Liver (tissue), 3 donors: Measurements from ENCODE around the gene CPN1.

Experiments used
- CTCF ChIP-seq: fragments of 150-350 bp; IDR thresholded peaks from 2 replicates; pipeline ENCODE4 v1.5.1; 2017; ENCODE audit warnings: improper control_type of control experiment, low read depth, low read length; ENCODE audit not compliant: missing input control
- FOXA1 ChIP-seq: IDR thresholded peaks from 2 replicates; pipeline ENCODE4 v1.6.1; 2016; ENCODE audit warnings: antibody characterized with exemption
- GABPA ChIP-seq, 2 donors: IDR thresholded peaks in 1 of 2; conservative IDR thresholded peaks in 1 of 2; 2 replicates each; pipeline ENCODE4 v1.6.1; 2016; ENCODE audit warnings: antibody characterized with exemption in 2 of 2, mild to moderate bottlenecking in 1 of 2, moderate library complexity in 1 of 2
- JUND ChIP-seq, 2 donors: IDR thresholded peaks; 2 replicates each; pipeline ENCODE4 v1.6.1; 2016; ENCODE audit warnings: antibody characterized with exemption in 2 of 2
- MAX ChIP-seq: IDR thresholded peaks from 2 replicates; pipeline ENCODE4 v1.6.1; 2016; ENCODE audit warnings: antibody characterized with exemption
- RAD21 ChIP-seq, 2 donors: IDR thresholded peaks; 2 replicates each; pipeline ENCODE4 v1.6.1; 2016; ENCODE audit warnings: antibody characterized with exemption in 2 of 2, mild to moderate bottlenecking in 2 of 2
- REST ChIP-seq: IDR thresholded peaks from 2 replicates; pipeline ENCODE4 v1.6.1; 2016; ENCODE audit warnings: antibody characterized with exemption, mild to moderate bottlenecking
- SP1 ChIP-seq: IDR thresholded peaks from 2 replicates; pipeline ENCODE4 v1.6.1; 2018; ENCODE audit warnings: antibody characterized with exemption, mild to moderate bottlenecking
- TAF1 ChIP-seq: conservative IDR thresholded peaks from 2 replicates; pipeline ENCODE4 v1.6.1; 2016; ENCODE audit warnings: antibody characterized with exemption, mild to moderate bottlenecking
- YY1 ChIP-seq: IDR thresholded peaks from 2 replicates; pipeline ENCODE4 v1.6.1; 2016; ENCODE audit warnings: antibody characterized with exemption, mild to moderate bottlenecking
- ZBTB33 ChIP-seq: IDR thresholded peaks from 2 replicates; pipeline ENCODE4 v1.6.1; 2016; ENCODE audit warnings: antibody characterized with exemption
- donor health status: healthy.
- donor health status: healthy.

- TF ChIP-seq CTCF = no peak
- no peak for TF ChIP-seq REST
- no peak for TF ChIP-seq RAD21 (IDR thresholded peaks at IDR 0.05)
- TF ChIP-seq SP1 = no peak
- no peak for TF ChIP-seq FOXA1
- TF ChIP-seq JUND (IDR thresholded peaks at IDR 0.05) = no peak
- no peak for TF ChIP-seq MAX
- TF ChIP-seq GABPA (IDR thresholded peaks at IDR 0.05 in 1 of 2, conservative IDR thresholded peaks at IDR 0.05 in 1 of 2) = no peak
- no peak for TF ChIP-seq YY1
- TF ChIP-seq ZBTB33 = no peak
- TF ChIP-seq TAF1 = no peak
Observed at GRCh38 chr10:99995269-99995668, 86.4 kb downstream of the CPN1 start.
